Endodermal cell (in vitro differentiated cells): ENCODE data around the gene SLC26A2. TPM values are rescaled to one million over a fixed set of nuclear protein-coding genes. Genes with fewer than 3 reads are reported as not detected.

Experiments
- DNase-seq: peaks from one replicate; pipeline ENCODE4 v3.0.0-alpha.2; 2017
- H3K27ac ChIP-seq: 2 replicates; pipeline ENCODE4 v1.5.1; 2013; ENCODE audit warnings: mild to moderate bottlenecking, low read depth, low read length, moderate library complexity
- H3K27me3 ChIP-seq: 2 replicates; pipeline ENCODE4 v1.6.1; 2013; ENCODE audit warnings: mild to moderate bottlenecking, low read length, moderate library complexity; ENCODE audit not compliant: insufficient read depth, control insufficient read depth, poor library complexity, severe bottlenecking
- H3K36me3 ChIP-seq: 2 replicates; pipeline ENCODE4 v1.7.0; 2013; ENCODE audit warnings: mild to moderate bottlenecking, low read length, moderate library complexity; ENCODE audit not compliant: control insufficient read depth, insufficient read depth
- H3K4me1 ChIP-seq: one replicate; pipeline ENCODE4 v1.7.0; 2013; ENCODE audit warnings: low read length; ENCODE audit not compliant: control insufficient read depth, insufficient read depth
- H3K4me3 ChIP-seq: 2 replicates; pipeline ENCODE4 v1.5.1; 2013; ENCODE audit warnings: mild to moderate bottlenecking, low read length, moderate library complexity
- H3K9ac ChIP-seq: 2 replicates; pipeline ENCODE4 v1.6.1; 2013; ENCODE audit warnings: mild to moderate bottlenecking, low read length, moderate library complexity; ENCODE audit not compliant: poor library complexity, severe bottlenecking; ENCODE audit errors: extremely low read depth
- H3K9me3 ChIP-seq: 2 replicates; pipeline ENCODE4 v1.6.1; 2013; ENCODE audit warnings: mild to moderate bottlenecking, low read length, moderate library complexity; ENCODE audit not compliant: control insufficient read depth
- H3K27ac Mint-ChIP-seq: 2 replicates; pipeline ENCODE4 v1.8.0; 2020; ENCODE audit warnings: mixed read lengths
- H3K27me3 Mint-ChIP-seq: 2 replicates; pipeline ENCODE4 v1.8.0; 2021; ENCODE audit warnings: mild to moderate bottlenecking, mixed read lengths; ENCODE audit not compliant: insufficient read depth
- H3K36me3 Mint-ChIP-seq: 2 replicates; pipeline ENCODE4 v1.8.0; 2020; ENCODE audit warnings: low read depth, mixed read lengths
- H3K4me1 Mint-ChIP-seq: 2 replicates; pipeline ENCODE4 v1.8.0; 2020; ENCODE audit warnings: mixed read lengths
- H3K4me3 Mint-ChIP-seq: 2 replicates; pipeline ENCODE4 v1.8.0; 2020; ENCODE audit warnings: mild to moderate bottlenecking, moderate library complexity, mixed read lengths
- H3K9me3 Mint-ChIP-seq: 2 replicates; pipeline ENCODE4 v1.8.0; 2020; ENCODE audit warnings: mild to moderate bottlenecking, mixed read lengths
- CTCF ChIP-seq: fragments of 200-600 bp; sonication (generic); conservative IDR thresholded peaks from 2 replicates; pipeline ENCODE4 v1.5.0; 2021; ENCODE audit warnings: antibody characterized with exemption, mild to moderate bottlenecking
- WGBS, 2 experiments: methylation state at CpG; one replicate each; pipeline versions ENCODE4 v1.1.5 to v1.1.7; 2013; ENCODE audit warnings: missing lambda C conversion rate in 2 of 2, mixed read lengths in 1 of 2; ENCODE audit not compliant: insufficient coverage in 1 of 2, insufficient read length in 1 of 2; 5-methylcytosine and 5-hydroxymethylcytosine counted together
- total RNA-seq, 2 donors: library from RNA; stranded (reverse); fragmentation: NEBNext Ultra II Directional in 1 of 2; extraction: Animal tissue kit (Norgen Biotek cat#: 25700) in 1 of 2; gene quantifications; 2 replicates in 1 of 2; 3 replicates in 1 of 2; pipeline ENCODE4 v1.2.1, GENCODE V29; 2021

The SLC26A2 gene
- total RNA-seq, 2 donors from 2014 or later, result 22.3 to 23.9 TPM

GRCh38 chr5:149995385-149996204 lies 35.0 kb downstream of the SLC26A2 start:
- peaks cover 4% of the 10 kb centered on the region for H3K36me3 Mint-ChIP-seq
- Histone ChIP-seq H3K4me1 (peaks cover 4% of the 10 kb centered on the region), H3K27me3 (no peaks in the 10 kb centered on the region), H3K36me3 (no peaks in the 10 kb centered on the region), H3K4me3 (no peak overlapping the region), H3K27ac (no peak overlapping the region), H3K9ac (no peak overlapping the region), H3K9me3 (no peaks in the 10 kb centered on the region)
- peaks cover 14% of the 10 kb centered on the region for H3K4me1 Mint-ChIP-seq
- H3K9me3 Mint-ChIP-seq, result no peaks in the 10 kb centered on the region
- H3K4me3 Mint-ChIP-seq, result no peak overlapping the region
- no peak for TF ChIP-seq CTCF
- no peaks in the 10 kb centered on the region for H3K27me3 Mint-ChIP-seq
- WGBS, 2 experiments, result 93 to 96% methylated on average over 10 to 13 of the region's 14 CpGs
- no peak overlapping the region for H3K27ac Mint-ChIP-seq
- no peak for DNase-seq

GRCh38 chr5:149996205-149996890 lies 35.8 kb downstream of the SLC26A2 start:
- Histone ChIP-seq H3K36me3 (no peaks in the 10 kb centered on the region), H3K9me3 (no peaks in the 10 kb centered on the region), H3K27me3 (no peaks in the 10 kb centered on the region), H3K27ac (no peak overlapping the region), H3K9ac (no peak overlapping the region), H3K4me1 (peaks cover 4% of the 10 kb centered on the region), H3K4me3 (no peak overlapping the region)
- WGBS, 2 experiments, result 91 to 94% methylated on average over 4 to 6 of the region's 6 CpGs
- H3K4me1 Mint-ChIP-seq, result peaks cover 14% of the 10 kb centered on the region
- H3K27me3 Mint-ChIP-seq, result no peaks in the 10 kb centered on the region
- H3K9me3 Mint-ChIP-seq, result no peaks in the 10 kb centered on the region
- H3K27ac Mint-ChIP-seq, result no peak overlapping the region
- no peak for DNase-seq
- TF ChIP-seq CTCF, result no peak
- no peak overlapping the region for H3K4me3 Mint-ChIP-seq
- H3K36me3 Mint-ChIP-seq, result peaks cover 4% of the 10 kb centered on the region

- Mint-ChIP-seq H3K27me3 (no peaks in the 10 kb centered on the region), H3K4me1 (peaks cover 23% of the 10 kb centered on the region), H3K36me3 (peaks cover 4% of the 10 kb centered on the region), H3K9me3 (no peaks in the 10 kb centered on the region), H3K4me3 (no peak overlapping the region), H3K27ac (no peak overlapping the region)
- DNase-seq, result no peak
- Histone ChIP-seq H3K36me3 (no peaks in the 10 kb centered on the region), H3K9me3 (no peaks in the 10 kb centered on the region), H3K27me3 (no peaks in the 10 kb centered on the region), H3K27ac (no peak overlapping the region), H3K9ac (no peak overlapping the region), H3K4me1 (peaks cover 4% of the 10 kb centered on the region), H3K4me3 (no peak overlapping the region)
- TF ChIP-seq CTCF, result no peak
- 96 to 100% methylated on average over 2 to 3 of the region's 3 CpGs for WGBS, 2 experiments
These were observed 37.7 kb downstream of the SLC26A2 start for GRCh38 chr5:149998281-149998680.
